BLaER1 (cell line): Measurements from ENCODE around the gene SLC39A1.
A peak's percentile ranks its signal among the peaks of the same experiment; 100 is the strongest.

Source experiments
- H3K27ac ChIP-seq: shearing (Covaris generic); formaldehyde crosslinking; 2 replicates; pipeline ENCODE4 v1.8.1; 2022
- H3K27me3 ChIP-seq: shearing (Covaris generic); formaldehyde crosslinking; 2 replicates; pipeline ENCODE4 v1.8.1; 2022
- H3K36me3 ChIP-seq: shearing (Covaris generic); formaldehyde crosslinking; 2 replicates; pipeline ENCODE4 v1.8.1; 2022
- H3K4me1 ChIP-seq: shearing (Covaris generic); formaldehyde crosslinking; 2 replicates; pipeline ENCODE4 v1.8.1; 2022
- H3K4me2 ChIP-seq: shearing (Covaris generic); formaldehyde crosslinking; 2 replicates; pipeline ENCODE4 v1.8.1; 2022
- H3K4me3 ChIP-seq: shearing (Covaris generic); formaldehyde crosslinking; 2 replicates; pipeline ENCODE4 v1.8.1; 2022
- H3K9ac ChIP-seq: shearing (Covaris generic); formaldehyde crosslinking; 2 replicates; pipeline ENCODE4 v1.8.1; 2022
- H3K9me3 ChIP-seq: shearing (Covaris generic); formaldehyde crosslinking; 2 replicates; pipeline ENCODE4 v1.8.1; 2022
- H4K20me1 ChIP-seq: shearing (Covaris generic); formaldehyde crosslinking; 2 replicates; pipeline ENCODE4 v1.8.1; 2022
- Cebpa-rat ChIP-seq: shearing (Covaris generic); IDR thresholded peaks from 2 replicates; pipeline ENCODE4 v1.8.1; 2022

The SLC39A1 gene

DNA sequence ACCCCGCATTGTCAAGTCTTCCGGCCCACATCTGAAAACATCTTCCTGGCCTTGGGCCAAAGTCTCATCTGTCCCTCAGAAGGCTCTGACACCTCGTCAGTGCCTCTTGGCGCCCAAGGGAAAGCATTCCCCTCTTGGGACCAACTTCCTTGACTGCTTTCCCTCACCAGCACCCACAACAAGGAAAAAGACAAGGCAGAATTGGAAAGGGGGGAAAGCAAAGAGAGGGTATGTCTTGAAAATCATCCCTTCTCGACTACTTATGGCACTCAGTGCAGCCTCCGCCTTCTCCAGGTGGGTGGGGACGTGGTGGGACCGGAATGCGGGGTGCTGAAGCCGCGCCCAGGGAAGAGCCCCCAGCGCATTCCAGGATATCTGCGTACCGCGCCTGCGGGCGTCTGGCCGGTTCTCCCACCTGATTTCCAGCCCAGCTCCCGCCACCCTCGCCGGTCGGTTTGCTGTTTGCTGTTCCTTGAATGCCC lies 554 bp upstream of the SLC39A1 start:
- Histone ChIP-seq H3K9me3 (no peaks in the 10 kb centered on the region), H3K4me3 (peak overlapping the region; percentile 80), H3K27ac (peak overlapping the region; percentile 78), H3K4me2 (peak overlapping the region; percentile 100), H3K27me3 (no peaks in the 10 kb centered on the region), H4K20me1 (no peaks in the 10 kb centered on the region), H3K9ac (peak overlapping the region; percentile 89), H3K36me3 (peaks cover 19% of the 10 kb centered on the region), H3K4me1 (peaks cover 72% of the 10 kb centered on the region)
- TF ChIP-seq Cebpa-rat = no peak

DNA sequence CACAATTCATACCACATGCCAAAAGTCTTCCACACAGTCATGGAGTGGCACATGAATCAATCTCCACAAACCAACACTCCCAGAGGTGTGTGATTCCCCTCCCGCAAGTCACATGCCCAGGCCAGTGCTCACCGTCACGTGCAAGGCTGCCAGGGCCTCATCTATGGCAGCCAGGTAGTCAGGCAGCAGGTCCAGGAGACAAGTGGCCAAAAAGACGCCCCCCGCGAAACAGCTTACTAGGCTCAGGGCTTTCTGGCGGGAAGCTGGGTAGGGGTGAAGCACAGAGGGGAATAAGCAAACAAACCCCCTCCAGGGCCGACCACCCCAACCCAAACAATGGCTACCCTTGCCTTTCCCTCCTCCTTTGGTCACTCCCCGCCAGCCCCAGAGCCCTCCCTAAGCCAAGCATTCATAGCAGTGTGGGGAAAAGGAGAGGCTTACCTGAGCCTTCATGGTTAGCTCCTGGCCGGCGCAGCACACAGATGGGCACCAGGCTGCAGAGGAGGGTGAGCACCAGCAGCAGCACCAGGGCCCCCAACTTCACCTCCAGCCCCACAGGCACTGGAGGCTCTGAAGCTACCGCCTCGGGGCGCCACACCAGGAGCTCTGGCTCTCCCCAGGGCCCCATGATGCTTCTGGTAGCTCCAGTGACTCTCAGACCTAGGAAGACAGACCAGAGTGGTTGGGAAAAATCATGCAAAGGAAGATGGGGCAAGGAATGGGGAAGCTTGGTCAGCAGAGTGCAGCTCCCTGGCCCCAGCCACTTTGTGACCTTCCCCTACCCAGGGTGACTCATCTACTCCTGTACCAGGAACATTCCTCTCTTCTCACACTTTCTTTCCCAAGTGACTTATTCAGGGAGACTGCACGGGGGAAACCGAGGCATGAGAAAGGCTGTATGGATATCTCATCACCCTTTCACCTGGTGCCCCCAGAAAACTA lies 978 bp downstream of the SLC39A1 start:
- Histone ChIP-seq H3K4me3 (peak overlapping the region; percentile 80), H3K27ac (peak overlapping the region; percentile 78), H4K20me1 (peaks cover 8% of the 10 kb centered on the region), H3K9me3 (no peaks in the 10 kb centered on the region), H3K9ac (peak overlapping the region; percentile 89), H3K36me3 (peaks cover 19% of the 10 kb centered on the region), H3K27me3 (no peaks in the 10 kb centered on the region), H3K4me1 (peaks cover 72% of the 10 kb centered on the region), H3K4me2 (peak overlapping the region; percentile 100)
- TF ChIP-seq Cebpa-rat = no peak

DNA sequence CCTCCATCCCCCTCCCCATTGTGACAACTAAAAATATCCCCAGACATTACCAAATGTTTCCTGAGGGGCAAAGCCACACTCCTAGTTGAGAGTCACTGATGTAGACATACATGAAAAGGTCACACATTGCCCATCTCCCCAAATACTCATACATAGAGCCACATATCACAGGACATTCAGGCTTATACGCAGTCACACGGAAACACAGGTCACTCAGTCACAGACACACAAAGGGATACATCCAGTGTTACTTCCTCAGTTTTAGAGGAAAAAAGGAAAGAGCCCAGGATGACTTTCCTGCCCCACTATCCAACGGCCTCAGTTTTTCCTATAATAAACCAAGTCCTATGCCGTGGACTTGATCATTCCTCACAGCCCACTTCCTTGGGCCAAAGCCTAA lies 1.9 kb downstream of the SLC39A1 start:
- Histone ChIP-seq H3K27me3 (no peaks in the 10 kb centered on the region), H3K4me1 (peaks cover 80% of the 10 kb centered on the region), H3K4me3 (peak overlapping the region; percentile 80), H3K9ac (peak overlapping the region; percentile 89), H3K4me2 (peak overlapping the region; percentile 100), H4K20me1 (peaks cover 17% of the 10 kb centered on the region), H3K9me3 (no peaks in the 10 kb centered on the region), H3K27ac (peak overlapping the region; percentile 78), H3K36me3 (peaks cover 19% of the 10 kb centered on the region)
- TF ChIP-seq Cebpa-rat = no peak

GRCh38 chr1:153960206-153960605 lies 3.1 kb downstream of the SLC39A1 start:
- Histone ChIP-seq H3K27me3 (no peaks in the 10 kb centered on the region), H3K27ac (peak overlapping the region; percentile 78; the same call in 1 of the 2 replicates), H3K4me2 (0 out of 2 replicates have a peak overlapping the region, but pooled peaks have one; percentile 74), H3K4me3 (no peak overlapping the region), H3K36me3 (peaks cover 21% of the 10 kb centered on the region), H3K9ac (peak overlapping the region; percentile 45), H3K4me1 (peaks cover 80% of the 10 kb centered on the region), H3K9me3 (no peaks in the 10 kb centered on the region), H4K20me1 (peaks cover 30% of the 10 kb centered on the region)
- TF ChIP-seq Cebpa-rat = no peak

GRCh38 chr1:153959454-153959853 lies 3.9 kb downstream of the SLC39A1 start:
- H3K4me1 ChIP-seq = peaks cover 79% of the 10 kb centered on the region

DNA sequence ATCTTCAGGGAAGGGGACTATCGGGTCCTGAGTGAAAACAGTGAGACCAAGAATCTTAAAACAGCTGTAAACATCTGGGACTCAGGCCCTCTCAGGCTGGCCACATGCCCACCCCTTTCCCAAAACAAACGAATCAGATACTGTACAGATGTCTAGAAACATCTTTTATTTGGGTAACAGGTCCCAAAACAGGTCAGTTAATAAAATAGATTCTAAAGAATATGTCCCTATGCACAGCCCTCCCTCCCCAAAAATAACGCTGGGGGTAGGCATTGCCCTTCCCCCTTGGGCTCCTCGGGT lies 4.4 kb downstream of the SLC39A1 start:
- Histone ChIP-seq H3K9ac (peak overlapping the region; percentile 86; the same call in 1 of the 2 replicates), H3K36me3 (peaks cover 34% of the 10 kb centered on the region), H3K4me3 (peak overlapping the region; percentile 79), H3K27me3 (no peaks in the 10 kb centered on the region), H3K27ac (peak overlapping the region; percentile 83; the same call in 1 of the 2 replicates), H3K4me1 (peaks cover 74% of the 10 kb centered on the region), H3K9me3 (no peaks in the 10 kb centered on the region), H4K20me1 (peaks cover 43% of the 10 kb centered on the region), H3K4me2 (peak overlapping the region; percentile 74)
- no peak for TF ChIP-seq Cebpa-rat

More at GRCh38 chr1:153959454-153959853, 3.9 kb downstream of the SLC39A1 start:
- peak overlapping the region; percentile 74 for H3K4me2 ChIP-seq
- peaks cover 37% of the 10 kb centered on the region for H4K20me1 ChIP-seq
- no peak overlapping the region for H3K4me3 ChIP-seq
- H3K27me3 ChIP-seq = no peaks in the 10 kb centered on the region
- H3K9ac ChIP-seq = peak overlapping the region; percentile 45
- no peaks in the 10 kb centered on the region for H3K9me3 ChIP-seq
- peak overlapping the region; percentile 83; the same call in 1 of the 2 replicates for H3K27ac ChIP-seq
- H3K36me3 ChIP-seq = peaks cover 29% of the 10 kb centered on the region
- TF ChIP-seq Cebpa-rat = no peak

- Histone ChIP-seq H3K27me3 (no peaks in the 10 kb centered on the region), H3K9ac (peak within 1 kb of the TSS; percentile 86), H3K27ac (peak within 1 kb of the TSS; percentile 83), H3K36me3 (peaks cover 40% of the 10 kb centered on the region), H3K4me3 (peak within 1 kb of the TSS; percentile 79), H4K20me1 (peaks cover 48% of the 10 kb centered on the region), H3K9me3 (no peaks in the 10 kb centered on the region), H3K4me1 (peaks cover 72% of the 10 kb centered on the region), H3K4me2 (peak within 1 kb of the TSS; percentile 84)
- no peak for TF ChIP-seq Cebpa-rat
These were observed 5.0 kb downstream of the SLC39A1 start, which contains the start of gene CRTC2 for GRCh38 chr1:153958111-153958960. Gene CRTC2 (minus strand): TSS chr1:153958612. CDS start chr1:153958497, 115 bp downstream.

DNA sequence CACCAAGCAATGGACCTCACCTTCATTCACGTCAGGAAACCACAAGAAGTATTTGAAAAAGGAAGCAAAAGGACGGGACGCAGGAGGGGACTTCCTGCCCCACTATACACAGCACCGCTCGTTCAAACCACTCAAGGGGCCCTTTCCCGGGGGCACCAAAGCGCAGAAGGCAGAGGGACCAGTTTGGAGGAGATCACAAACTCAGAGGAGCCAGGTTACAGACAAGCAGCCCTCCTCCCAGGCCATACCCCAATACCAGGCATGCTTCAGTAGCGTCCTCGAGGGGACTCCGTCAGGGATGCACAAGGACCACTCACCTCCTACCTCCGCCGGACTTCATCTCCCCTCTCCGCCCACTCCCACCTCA lies 5.6 kb downstream of the SLC39A1 start:
- Histone ChIP-seq H3K4me2 (peak overlapping the region; percentile 84), H4K20me1 (peaks cover 52% of the 10 kb centered on the region), H3K4me3 (peak overlapping the region; percentile 79), H3K36me3 (peaks cover 46% of the 10 kb centered on the region), H3K9me3 (no peaks in the 10 kb centered on the region), H3K9ac (peak overlapping the region; percentile 86), H3K27me3 (no peaks in the 10 kb centered on the region), H3K27ac (peak overlapping the region; percentile 83), H3K4me1 (peaks cover 70% of the 10 kb centered on the region)
- TF ChIP-seq Cebpa-rat = no peak

DNA sequence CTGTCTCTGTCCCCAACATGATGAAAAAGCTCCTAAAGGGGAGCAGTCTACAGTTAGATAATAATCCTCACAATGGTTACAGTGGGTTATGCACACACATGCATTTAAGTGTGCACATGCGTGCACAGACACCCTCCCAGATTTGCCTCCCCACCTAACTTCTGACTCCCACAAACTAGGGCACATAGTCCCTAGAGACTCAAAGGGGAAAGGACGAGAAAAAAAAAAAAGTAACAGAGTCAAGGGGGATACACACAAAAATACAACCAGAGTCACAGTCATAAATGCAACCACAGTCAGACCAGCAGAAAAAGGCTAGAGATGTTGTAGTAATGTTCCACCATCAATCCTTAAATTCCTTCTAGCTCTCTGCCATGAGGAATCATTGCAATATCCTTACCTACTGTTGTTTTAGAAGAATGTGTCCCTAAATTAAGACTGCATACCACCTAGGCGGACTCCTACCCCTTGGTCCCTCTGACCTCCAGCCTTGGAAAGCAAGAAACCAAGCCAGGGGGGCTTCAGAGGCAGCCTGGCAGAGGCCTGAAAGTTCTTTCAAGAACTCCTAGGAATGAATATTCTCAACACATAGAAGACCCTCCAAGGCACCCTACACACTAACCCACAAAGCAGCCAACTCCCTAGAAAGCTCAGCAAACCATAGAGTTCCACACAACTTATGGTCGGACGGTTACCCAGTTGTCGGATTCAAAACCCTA lies 6.2 kb downstream of the SLC39A1 start:
- peak overlapping the region; percentile 84 for H3K4me2 ChIP-seq
- H3K27me3 ChIP-seq = no peaks in the 10 kb centered on the region
- H4K20me1 ChIP-seq = peaks cover 57% of the 10 kb centered on the region
- TF ChIP-seq Cebpa-rat = no peak
- peak overlapping the region; percentile 79 for H3K4me3 ChIP-seq
- peak overlapping the region; percentile 86 for H3K9ac ChIP-seq
- peaks cover 64% of the 10 kb centered on the region for H3K4me1 ChIP-seq
- H3K36me3 ChIP-seq = peaks cover 52% of the 10 kb centered on the region
- H3K27ac ChIP-seq = peak overlapping the region; percentile 83
- H3K9me3 ChIP-seq = no peaks in the 10 kb centered on the region
